GM23338 (cell line): ENCODE data around the gene BPI. TPM values are rescaled to one million over a fixed set of nuclear protein-coding genes. Genes with fewer than 3 reads are reported as not detected.

Experiments
- ATAC-seq: fragments of 200-7000 bp; cut with Tn5 transposase; 3 replicates; pipeline ENCODE4 v1.9.1; 2020
- DNase-seq: peaks from one replicate; pipeline ENCODE4 v3.0.0-alpha.2; 2015; ENCODE audit warnings: low spot score
- H2AFZ ChIP-seq: fragments of 200-600 bp; sonication (generic); 2 replicates; pipeline ENCODE4 v1.8.0; 2016; ENCODE audit warnings: antibody characterized with exemption, mild to moderate bottlenecking, moderate library complexity
- H3F3A ChIP-seq: fragments of 200-600 bp; sonication (generic); replicated peaks from 2 replicates; pipeline ENCODE4 v1.8.0; 2017; ENCODE audit warnings: antibody characterized with exemption, mixed run types, low read depth
- H3K27ac ChIP-seq: fragments of 200-600 bp; sonication (generic); 2 replicates; pipeline ENCODE4 v1.6.1; 2016; ENCODE audit warnings: low read depth
- H3K27me3 ChIP-seq: fragments of 200-600 bp; sonication (generic); 2 replicates; pipeline ENCODE4 v1.8.0; 2016; ENCODE audit warnings: mild to moderate bottlenecking, mixed run types, moderate library complexity; ENCODE audit not compliant: insufficient read depth
- H3K36me3 ChIP-seq: fragments of 200-600 bp; sonication (generic); 2 replicates; pipeline ENCODE4 v1.8.0; 2016; ENCODE audit warnings: mild to moderate bottlenecking; ENCODE audit not compliant: insufficient read depth
- H3K4me1 ChIP-seq: fragments of 200-600 bp; sonication (generic); 2 replicates; pipeline ENCODE4 v1.8.0; 2016; ENCODE audit warnings: mild to moderate bottlenecking, moderate library complexity; ENCODE audit not compliant: insufficient read depth
- H3K4me2 ChIP-seq: fragments of 200-600 bp; sonication (generic); 2 replicates; pipeline ENCODE4 v1.7.1; 2017; ENCODE audit warnings: mixed run types
- H3K4me3 ChIP-seq: fragments of 200-600 bp; sonication (generic); 2 replicates; pipeline ENCODE4 v1.6.1; 2016; ENCODE audit warnings: mixed run types
- H3K79me2 ChIP-seq: fragments of 200-600 bp; sonication (generic); replicated peaks from 2 replicates; pipeline ENCODE4 v1.8.0; 2017; ENCODE audit warnings: mild to moderate bottlenecking; ENCODE audit not compliant: insufficient read depth
- H3K9me2 ChIP-seq: fragments of 200-600 bp; sonication (generic); 2 replicates; pipeline ENCODE4 v1.8.0; 2017; ENCODE audit not compliant: insufficient read depth
- H4K20me1 ChIP-seq: fragments of 200-600 bp; sonication (generic); replicated peaks from 2 replicates; pipeline ENCODE4 v1.8.0; 2017; ENCODE audit warnings: mild to moderate bottlenecking; ENCODE audit not compliant: insufficient read depth
- H3K27ac Mint-ChIP-seq: 2 replicates; pipeline ENCODE4 v1.8.0; 2020; ENCODE audit warnings: inconsistent platforms, mild to moderate bottlenecking, moderate library complexity, mixed read lengths
- H3K27me3 Mint-ChIP-seq: 3 replicates; pipeline ENCODE4 v1.8.0; 2022; ENCODE audit warnings: low read depth, mild to moderate bottlenecking, moderate library complexity, mixed read lengths, inconsistent platforms; ENCODE audit not compliant: insufficient read depth, poor library complexity
- H3K36me3 Mint-ChIP-seq: 3 replicates; pipeline ENCODE4 v1.8.0; 2021; ENCODE audit warnings: low read depth, mild to moderate bottlenecking, inconsistent platforms, moderate library complexity, mixed read lengths
- H3K4me1 Mint-ChIP-seq: 3 replicates; pipeline ENCODE4 v1.8.0; 2020; ENCODE audit warnings: mild to moderate bottlenecking, inconsistent platforms, mixed read lengths
- H3K4me3 Mint-ChIP-seq: 3 replicates; pipeline ENCODE4 v1.8.0; 2021; ENCODE audit warnings: moderate library complexity, mild to moderate bottlenecking, inconsistent platforms, mixed read lengths
- H3K9me3 Mint-ChIP-seq: 3 replicates; pipeline ENCODE4 v1.8.0; 2020; ENCODE audit warnings: moderate library complexity, mild to moderate bottlenecking, inconsistent platforms, mixed read lengths
- CREB1 ChIP-seq: fragments of 250-450 bp; sonication (Bioruptor Pico); IDR thresholded peaks from 2 replicates; pipeline ENCODE4 v1.5.0; 2020; ENCODE audit warnings: low read depth, mild to moderate bottlenecking, moderate library complexity
- CTCF ChIP-seq, 2 experiments: fragments of 200-600 bp in 1 of 2; sonication (generic) in 1 of 2; conservative IDR thresholded peaks; 2 replicates each; pipeline versions ENCODE4 v1.5.1 to v1.6.1; 2016 to 2017; ENCODE audit warnings: antibody characterized with exemption in 2 of 2, low read depth in 2 of 2, mild to moderate bottlenecking in 2 of 2, moderate library complexity in 1 of 2
- ETS1 ChIP-seq: IDR thresholded peaks from 2 replicates; pipeline ENCODE4 v1.6.1; 2016; ENCODE audit warnings: antibody characterized with exemption
- EZH2 ChIP-seq: fragments of 200-600 bp; sonication (generic); IDR thresholded peaks from one replicate; pipeline ENCODE4 v1.8.0; 2017; ENCODE audit warnings: antibody characterized with exemption, mild to moderate bottlenecking, low read depth; ENCODE audit not compliant: unreplicated experiment
- EZH2phosphoT487 ChIP-seq: fragments of 200-600 bp; sonication (generic); IDR thresholded peaks from one replicate; pipeline ENCODE4 v1.8.1; 2018; ENCODE audit warnings: antibody characterized with exemption; ENCODE audit not compliant: unreplicated experiment
- JUNB ChIP-seq: IDR thresholded peaks from one replicate; pipeline ENCODE4 v1.6.1; 2016; ENCODE audit warnings: antibody characterized with exemption; ENCODE audit not compliant: unreplicated experiment
- NANOG ChIP-seq: IDR thresholded peaks from 2 replicates; pipeline ENCODE4 v1.6.1; 2016; ENCODE audit warnings: antibody characterized with exemption, borderline replicate concordance
- POLR2AphosphoS5 ChIP-seq: IDR thresholded peaks from 2 replicates; pipeline ENCODE4 v1.6.1; 2016; ENCODE audit warnings: antibody characterized with exemption, low read depth
- REST ChIP-seq: IDR thresholded peaks from one replicate; pipeline ENCODE4 v1.6.1; 2018; ENCODE audit warnings: antibody characterized with exemption; ENCODE audit not compliant: unreplicated experiment
- STAT1 ChIP-seq: IDR thresholded peaks from one replicate; pipeline ENCODE4 v1.6.1; 2016; ENCODE audit warnings: antibody characterized with exemption; ENCODE audit not compliant: unreplicated experiment
- ZNF114 ChIP-seq: fragments of 250-450 bp; sonication (Bioruptor Pico); IDR thresholded peaks from 2 replicates; pipeline ENCODE4 v1.5.0; 2020; ENCODE audit warnings: mild to moderate bottlenecking, moderate library complexity
- polyA plus RNA-seq: library from polyadenylated mRNA; unstranded; fragments of >200 nt; fragmentation: Nextera tagmentation; extraction: Ambion mirVana; gene quantifications from 2 replicates; pipeline ENCODE4 v1.2.1, GENCODE V29; 2016
- total RNA-seq: library from RNA; depleted of rRNA; stranded (reverse); fragments of >200 nt; shearing (Covaris generic); gene quantifications from 2 replicates; pipeline ENCODE4 v1.2.3, GENCODE V29; 2014

Gene BPI
- total and polyA plus RNA-seq, 2 experiments from 2014 or later: not detected

GRCh38 chr20:38267901-38268514 lies 35.9 kb upstream of the BPI start:
- H3K4me1 Mint-ChIP-seq: no peaks in the 10 kb centered on the region
- Histone ChIP-seq H3K9me2 (no peaks in the 10 kb centered on the region), H4K20me1 (no peaks in the 10 kb centered on the region), H3K36me3 (no peaks in the 10 kb centered on the region), H3K4me1 (no peaks in the 10 kb centered on the region), H3K79me2 (no peaks in the 10 kb centered on the region), H3K27ac (no peak overlapping the region), H3K4me3 (no peak overlapping the region), H2AFZ (no peak overlapping the region), H3K27me3 (no peaks in the 10 kb centered on the region), H3F3A (no peaks in the 10 kb centered on the region), H3K4me2 (no peak overlapping the region)
- H3K27ac Mint-ChIP-seq: no peak overlapping the region
- ATAC-seq: no peak
- H3K9me3 Mint-ChIP-seq: peaks cover 5% of the 10 kb centered on the region; the same call in 2 of the 3 replicates
- H3K4me3 Mint-ChIP-seq: no peak overlapping the region
- no peaks in the 10 kb centered on the region for H3K36me3 Mint-ChIP-seq
- no peak for TF ChIP-seq REST
- no peak for TF ChIP-seq EZH2phosphoT487
- no peak for TF ChIP-seq ETS1
- no peak for TF ChIP-seq CREB1 (CRISPR knock-in tag)
- peaks cover 1% of the 10 kb centered on the region for H3K27me3 Mint-ChIP-seq
- DNase-seq: no peak

GRCh38 chr20:38269040-38269439 lies 34.9 kb upstream of the BPI start:
- DNase-seq (no peak), ATAC-seq (no peak)
- Histone ChIP-seq H2AFZ (no peak overlapping the region), H3K27ac (no peak overlapping the region), H3F3A (no peaks in the 10 kb centered on the region), H3K4me1 (no peaks in the 10 kb centered on the region), H3K9me2 (no peaks in the 10 kb centered on the region), H4K20me1 (no peaks in the 10 kb centered on the region), H3K79me2 (no peaks in the 10 kb centered on the region), H3K27me3 (no peaks in the 10 kb centered on the region), H3K4me3 (no peak overlapping the region), H3K4me2 (no peak overlapping the region), H3K36me3 (no peaks in the 10 kb centered on the region)
- Mint-ChIP-seq H3K27me3 (peaks cover 1% of the 10 kb centered on the region), H3K9me3 (peaks cover 5% of the 10 kb centered on the region; the same call in 2 of the 3 replicates), H3K4me1 (no peaks in the 10 kb centered on the region), H3K4me3 (no peak overlapping the region), H3K36me3 (no peaks in the 10 kb centered on the region), H3K27ac (no peak overlapping the region)
- TF ChIP-seq ETS1 (no peak), POLR2AphosphoS5 (no peak), CTCF (conservative IDR thresholded peaks at IDR 0.05; ENCODE audit: low read depth in 2 of 2) (no peak), REST (no peak), EZH2 (no peak), ZNF114 (no peak), STAT1 (no peak), JUNB (no peak), NANOG (no peak), CREB1 (CRISPR knock-in tag) (no peak)
